ENCODE data around the gene APOBEC3H.

APOBEC3H gene

GRCh38 chr22:39087881-39088684 is 9.0 kb upstream of the APOBEC3H start:
- no peak for DNase-seq (ENCODE audit: low spot score)
- in situ Hi-C loops (cut with MboI; ENCODE audit: low pct_unique_long_range_greater_than_20kb, low sequenced_read_pairs, unreplicated experiment): no loop called here
- TF ChIP-seq CTCF (IDR thresholded peaks at IDR 0.05; ENCODE audit: extremely low read depth, insufficient read depth, missing control alignments): no peak

- no peak for TF ChIP-seq CTCF (IDR thresholded peaks at IDR 0.05; ENCODE audit: extremely low read depth, insufficient read depth, missing control alignments)
- in situ Hi-C loops (cut with MboI; ENCODE audit: low pct_unique_long_range_greater_than_20kb, low sequenced_read_pairs, unreplicated experiment): no loop called here
- DNase-seq (ENCODE audit: low spot score): no peak
Observed at GRCh38 chr22:39088685-39089032, 8.4 kb upstream of the APOBEC3H start.

- in situ Hi-C loops (cut with MboI; ENCODE audit: low pct_unique_long_range_greater_than_20kb, low sequenced_read_pairs, unreplicated experiment): no loop called here
- DNase-seq (ENCODE audit: low spot score): no peak
- no peak for TF ChIP-seq CTCF (IDR thresholded peaks at IDR 0.05; ENCODE audit: extremely low read depth, insufficient read depth, missing control alignments)
Observed at GRCh38 chr22:39089928-39090327, 7.1 kb upstream of the APOBEC3H start.

GRCh38 chr22:39090426-39091064 is 6.5 kb upstream of the APOBEC3H start:
- no peak for TF ChIP-seq CTCF (IDR thresholded peaks at IDR 0.05; ENCODE audit: extremely low read depth, insufficient read depth, missing control alignments)
- no peak for DNase-seq (ENCODE audit: low spot score)
- in situ Hi-C loops (cut with MboI; ENCODE audit: low pct_unique_long_range_greater_than_20kb, low sequenced_read_pairs, unreplicated experiment): no loop called here

GRCh38 chr22:39091126-39092081 is 5.6 kb upstream of the APOBEC3H start:
- in situ Hi-C loops (cut with MboI; ENCODE audit: low pct_unique_long_range_greater_than_20kb, low sequenced_read_pairs, unreplicated experiment): no loop called here
- no peak for TF ChIP-seq CTCF (IDR thresholded peaks at IDR 0.05; ENCODE audit: extremely low read depth, insufficient read depth, missing control alignments)

GRCh38 chr22:39092111-39092862 is 4.8 kb upstream of the APOBEC3H start:
- peak; percentile 46 for DNase-seq (ENCODE audit: low spot score)
- no peak for TF ChIP-seq CTCF (IDR thresholded peaks at IDR 0.05; ENCODE audit: extremely low read depth, insufficient read depth, missing control alignments)
- in situ Hi-C loops (cut with MboI; ENCODE audit: low pct_unique_long_range_greater_than_20kb, low sequenced_read_pairs, unreplicated experiment): no loop called here

More at GRCh38 chr22:39091126-39092081, 5.6 kb upstream of the APOBEC3H start:
- DNase-seq (ENCODE audit: low spot score): no peak

All from GM13977 (cell line).